Heart right ventricle (tissue), 16 donors: ENCODE data around the gene ERGIC1. TPM values are rescaled to one million over a fixed set of nuclear protein-coding genes. Genes with fewer than 3 reads are reported as not detected.

Experiments
- ATAC-seq, 8 donors: fragments of 200-7000 bp; cut with Tn5 transposase; one replicate each; pipeline ENCODE4 v1.9.1; 2020; ENCODE audit warnings: mild to moderate bottlenecking in 8 of 8, moderate library complexity in 8 of 8, moderate number of reproducible peaks in 1 of 8
- DNase-seq, 2 donors: peaks; one replicate each; pipeline ENCODE4 v3.0.0-alpha.2; 2020
- H3K27ac ChIP-seq, 10 donors: fragments of 200-600 bp; sonication (generic) in 2 of 10; one replicate each; pipeline versions ENCODE4 v1.5.0 to v1.8.0; 2020 to 2022; ENCODE audit warnings: mild to moderate bottlenecking in 3 of 10
- H3K27me3 ChIP-seq, 7 donors: fragments of 200-600 bp; one replicate each; pipeline ENCODE4 v1.8.0; 2021 to 2022; ENCODE audit warnings: mild to moderate bottlenecking in 2 of 7
- H3K36me3 ChIP-seq, 9 donors: fragments of 200-600 bp; sonication (generic) in 1 of 9; one replicate each; pipeline versions ENCODE4 v1.5.0 to v1.8.0; 2020 to 2022; ENCODE audit warnings: mild to moderate bottlenecking in 2 of 9
- H3K4me1 ChIP-seq, 9 donors: fragments of 200-600 bp; sonication (generic) in 1 of 9; one replicate each; pipeline versions ENCODE4 v1.5.0 to v1.8.0; 2020 to 2022; ENCODE audit warnings: mild to moderate bottlenecking in 4 of 9
- H3K4me3 ChIP-seq, 10 donors: fragments of 200-600 bp; sonication (generic) in 2 of 10; one replicate each; pipeline versions ENCODE4 v1.5.0 to v1.8.0; 2020 to 2022; ENCODE audit warnings: mild to moderate bottlenecking in 7 of 10, moderate library complexity in 2 of 10
- H3K9me3 ChIP-seq, 11 donors: fragments of 200-600 bp in 10 of 11; sonication (generic) in 2 of 11; one replicate each; pipeline versions ENCODE4 v1.5.0 to v1.8.0; 2013 to 2022; ENCODE audit warnings: mild to moderate bottlenecking in 2 of 11, control low read depth in 1 of 11, moderate library complexity in 1 of 11
- CTCF ChIP-seq, 9 donors: fragments of 200-600 bp; sonication (generic) in 2 of 9; IDR thresholded peaks; one replicate each; pipeline versions ENCODE4 v1.5.0 to v1.8.0; 2021 to 2022; ENCODE audit warnings: antibody characterized with exemption in 9 of 9, mild to moderate bottlenecking in 5 of 9, moderate library complexity in 1 of 9
- WGBS, 2 donors: extraction: QIAGEN DNeasy Blood & Tissue Kit; methylation state at CpG; one replicate each; pipeline ENCODE4 v1.1.7; 2013; ENCODE audit warnings: inconsistent platforms in 1 of 2; 5-methylcytosine and 5-hydroxymethylcytosine counted together
- intact Hi-C, 10 donors: fragments of 100-400 bp; cut with DNase I; formaldehyde crosslinking; loops; one replicate each; pipeline versions ENCODE4 v1.11.1 to v1.14.2; 2022
- polyA plus RNA-seq, 2 donors: library from polyadenylated mRNA; stranded (reverse); fragments of 200-250 nt; gene quantifications; one replicate each; pipeline ENCODE4 v1.2.3, GENCODE V29; 2013
- total RNA-seq, 10 donors: library from RNA; stranded (reverse); fragmentation: NEBNext Ultra II Directional in 3 of 10; extraction: Animal tissue kit (Norgen Biotek cat#: 25700) in 3 of 10; gene quantifications; one replicate each; pipeline versions ENCODE4 v1.2.1 to v1.2.4, GENCODE V29; 2021 to 2023
- donor health status: Arrhythmogenic right ventricular cardiomyopathy.
- donor health status: ischemic (EF 13 %, LVEDD 7.1; RV severe dilation, severe dysfunction).
- donor health status: healthy with polysubstance abuse.
- donor health status: DM: no; HTN: yes; CAD: no.
- donor health status: DM: no; HTN: no; CAD: no.
- donor health status: ischemic (EF 25% LVEDD 6.9; RV normal size, moderate dysfunction).
- donor health status: ischemic (EF 25% LVEDD 5.7; RV mildly dilated, moderate dysfunction).
- donor health status: healthy.
- donor health status: DM: yes; HTN: yes; CAD: no.
- donor health status: Ischemic cardiomyopathy.
- donor health status: ischemic (EF 35%, LVEDD 5.7; RV mildly dilated, moderate dysfunction).
- donor health status: nonischemic (EF 11% LVEDD 7.7; RV severe dilation, severe dysfunction).
- donor health status: DM: yes; HTN: yes; CAD: no.
- donor health status: PGD.
- donor health status: ischemic (EF 29% LVEDD 5.4; RV normal size, mild dysfunction).
- donor health status: nonischemic (EF 23%, LVEDD 6.1; RV moderate dilation, normal function).

The ERGIC1 gene
- total and polyA plus RNA-seq, 12 donors, result 48.0 to 91.9 (median 72.5) TPM

GRCh38 chr5:172828911-172829431 is 5.1 kb upstream of the ERGIC1 start:
- Histone ChIP-seq H3K4me3 (no peak overlapping the region), H3K27me3 (no peaks in the 10 kb centered on the region), H3K4me1 (peaks cover 0 to 31% (median 9%) of the 10 kb centered on the region in 9 donors), H3K27ac (peak overlapping the region in 1 of 10 donors; percentile 35), H3K9me3 (peaks cover 0 to 17% (median 3%) of the 10 kb centered on the region in 11 donors), H3K36me3 (no peaks in the 10 kb centered on the region)
- ATAC-seq, result peak in 1 of 8 donors; percentile 26
- TF ChIP-seq CTCF (IDR thresholded peaks at IDR 0.05), result no peak
- intact Hi-C loops, result loop anchor here in 1 of 10 donors (10.0 kb wide), 1 partner anchor 54 kb away; the partner anchor contains the start of gene DUSP1
- 74% methylated on average over 6 of the region's 6 CpGs for WGBS, 2 donors
- no peak for DNase-seq

- H3K9me3 ChIP-seq, result peaks cover 0 to 15% (median 3%) of the 10 kb centered on the region in 11 donors
- DNase-seq, result no peak
- H3K4me3 ChIP-seq, result no peak overlapping the region
- WGBS, 2 donors, result 94 to 98% methylated on average over 1 of the region's 1 CpG
- H3K27ac ChIP-seq, result peak overlapping the region in 1 of 10 donors; percentile 80
- no peaks in the 10 kb centered on the region for H3K27me3 ChIP-seq
- intact Hi-C loops, result no loop called here
- ATAC-seq, result no peak
- H3K4me1 ChIP-seq, result peaks cover 0 to 38% (median 15%) of the 10 kb centered on the region in 9 donors
- H3K36me3 ChIP-seq, result no peaks in the 10 kb centered on the region
- no peak for TF ChIP-seq CTCF (IDR thresholded peaks at IDR 0.05)
These were observed 3.7 kb upstream of the ERGIC1 start for GRCh38 chr5:172830275-172830799.

GRCh38 chr5:172830876-172831662 is 3.0 kb upstream of the ERGIC1 start:
- H3K27ac ChIP-seq, result peak overlapping the region in 1 of 10 donors; percentile 80
- no peaks in the 10 kb centered on the region for H3K27me3 ChIP-seq
- no peak overlapping the region for H3K4me3 ChIP-seq
- H3K9me3 ChIP-seq, result peaks cover 0 to 8% (median 0%) of the 10 kb centered on the region in 11 donors
- intact Hi-C loops, result no loop called here
- 73 to 75% methylated on average over 14 of the region's 14 CpGs for WGBS, 2 donors
- peaks cover 0 to 45% (median 23%) of the 10 kb centered on the region in 9 donors for H3K4me1 ChIP-seq
- peaks cover 0 to under 1% (median 0%) of the 10 kb centered on the region in 9 donors for H3K36me3 ChIP-seq
- DNase-seq (no peak), ATAC-seq (no peak)
- TF ChIP-seq CTCF (IDR thresholded peaks at IDR 0.05), result no peak

GRCh38 chr5:172832383-172833315 is 1.4 kb upstream of the ERGIC1 start:
- H3K36me3 ChIP-seq, result peaks cover 0 to 8% (median 0%) of the 10 kb centered on the region in 9 donors
- H3K27ac ChIP-seq, result peak overlapping the region in 8 of 10 donors; percentile 6 to 91 (median 88)
- intact Hi-C loops, result no loop called here
- no peak for TF ChIP-seq CTCF (IDR thresholded peaks at IDR 0.05)
- no peak for DNase-seq
- no peak overlapping the region for H3K4me3 ChIP-seq
- no peaks in the 10 kb centered on the region for H3K9me3 ChIP-seq
- WGBS, 2 donors, result 72 to 78% methylated on average over 14 of the region's 14 CpGs
- peaks cover 0 to 61% (median 30%) of the 10 kb centered on the region in 9 donors for H3K4me1 ChIP-seq
- ATAC-seq, result no peak
- no peaks in the 10 kb centered on the region for H3K27me3 ChIP-seq
